ENCODE results near the gene WDR43.

- no peak for TF ChIP-seq USF2 (CRISPR knock-in tag; IDR thresholded peaks at IDR 0.05)
- TF ChIP-seq HMBOX1 (IDR thresholded peaks at IDR 0.05), result no peak
These were observed 87.3 kb downstream of the WDR43 start for GRCh38 chr2:28981620-28982376.
